ENCODE data around the gene ZSCAN16.
"Not testable (repeated sequence)": the region's sequence is repeated elsewhere in the genome, so short reads cannot be mapped to it uniquely, and the experiment has no call there.

ZSCAN16 gene

DNA sequence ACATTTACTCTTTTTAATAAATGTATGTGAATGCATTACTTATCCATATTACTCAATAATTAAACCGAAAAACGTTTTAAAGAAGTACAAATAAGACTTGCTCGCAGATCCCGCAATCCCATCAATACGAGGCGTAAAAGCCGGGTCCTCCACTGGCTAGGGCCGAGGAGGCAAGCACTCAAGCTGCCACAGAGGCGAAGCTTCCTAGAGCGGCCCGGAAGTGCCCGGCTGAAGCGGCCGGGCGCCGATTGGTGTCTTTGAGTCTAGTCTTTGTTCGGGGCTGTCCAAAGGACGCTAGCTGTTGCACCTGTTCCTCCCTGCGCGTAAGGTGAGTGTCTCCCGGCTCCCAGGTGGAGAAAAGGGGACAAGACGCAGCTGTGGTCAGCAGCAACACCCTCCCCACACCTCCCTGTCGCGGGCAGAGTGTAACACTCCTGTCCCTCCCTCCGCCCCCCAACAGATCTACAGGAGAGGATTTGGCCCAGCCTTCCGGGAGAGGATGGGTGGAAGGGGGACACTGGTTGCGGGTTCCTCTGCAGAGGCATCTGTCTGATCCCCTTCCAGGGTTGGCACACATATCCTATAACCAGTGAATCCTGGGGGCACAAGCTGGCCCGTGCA, at the start of gene ZSCAN16:
ZSCAN16 (plus strand) TSS at position 260 of the 621 bp plus-strand sequence. CDS start 835 bp downstream, outside the sequence.
- H3K9me3 Mint-ChIP-seq: no peaks in the 10 kb centered on the region
- peaks cover 81% of the 10 kb centered on the region for H3K36me3 Mint-ChIP-seq (ENCODE audit: low read depth)
- DNase-seq: peak; percentile 87
- peak within 1 kb of the TSS; percentile 96 for H3K4me3 Mint-ChIP-seq
- peaks cover 52% of the 10 kb centered on the region for H3K4me1 Mint-ChIP-seq (ENCODE audit: low read depth)
- no peaks in the 10 kb centered on the region for H3K27me3 Mint-ChIP-seq
- peak within 1 kb of the TSS; percentile 96 for H3K27ac Mint-ChIP-seq

DNA sequence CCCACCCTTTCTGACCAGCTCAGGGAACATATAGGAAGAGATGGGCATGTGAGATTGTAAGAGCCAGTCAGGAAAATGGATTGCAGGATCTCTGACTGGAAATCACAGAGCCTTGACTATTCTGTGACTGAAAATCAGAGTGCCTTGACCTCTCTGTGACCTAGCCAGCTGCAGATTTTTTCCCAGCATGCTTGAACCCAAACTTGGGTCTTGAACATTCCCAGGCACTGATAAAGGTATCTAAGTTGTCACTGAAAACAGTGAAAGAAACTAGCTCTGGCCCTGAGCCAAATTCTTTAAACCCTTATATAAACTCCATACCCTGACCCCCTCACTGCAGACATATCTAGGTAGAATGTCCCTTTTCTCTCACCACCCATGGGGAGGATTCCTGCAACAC, 46.4 kb upstream of the ZSCAN16 start:
- Mint-ChIP-seq H3K4me1 (ENCODE audit: low read depth) (peaks cover 36% of the 10 kb centered on the region), H3K4me3 (no peak overlapping the region), H3K27me3 (peaks cover 3% of the 10 kb centered on the region), H3K9me3 (no peaks in the 10 kb centered on the region), H3K36me3 (ENCODE audit: low read depth) (peaks cover 12% of the 10 kb centered on the region), H3K27ac (no peak overlapping the region)
- no peak for DNase-seq

DNA sequence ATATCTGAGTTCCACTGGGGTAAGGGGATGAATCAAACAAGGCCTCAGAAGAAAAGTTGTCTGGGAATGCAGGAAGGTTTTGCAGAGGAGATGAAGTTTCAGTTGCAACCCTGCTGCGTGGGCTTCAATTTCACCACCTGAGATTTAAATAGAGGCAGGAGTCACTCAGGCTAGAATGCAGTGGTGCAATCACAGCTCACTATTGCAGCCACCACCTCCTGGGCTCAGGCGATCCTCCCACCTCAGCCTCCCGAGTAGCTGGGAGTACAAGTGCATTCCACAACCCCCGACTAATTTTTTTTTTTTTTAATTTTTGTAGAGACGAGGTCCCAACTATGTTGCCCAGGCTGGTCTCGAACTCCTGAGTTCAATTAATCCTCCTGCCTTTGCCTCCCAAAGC, 45.6 kb upstream of the ZSCAN16 start:
- no peak for DNase-seq
- H3K4me1 Mint-ChIP-seq (ENCODE audit: low read depth): peaks cover 41% of the 10 kb centered on the region
- H3K9me3 Mint-ChIP-seq: no peaks in the 10 kb centered on the region
- no peak overlapping the region for H3K27ac Mint-ChIP-seq
- H3K4me3 Mint-ChIP-seq: no peak overlapping the region
- H3K36me3 Mint-ChIP-seq (ENCODE audit: low read depth): peaks cover 20% of the 10 kb centered on the region
- peaks cover under 1% of the 10 kb centered on the region for H3K27me3 Mint-ChIP-seq

DNA sequence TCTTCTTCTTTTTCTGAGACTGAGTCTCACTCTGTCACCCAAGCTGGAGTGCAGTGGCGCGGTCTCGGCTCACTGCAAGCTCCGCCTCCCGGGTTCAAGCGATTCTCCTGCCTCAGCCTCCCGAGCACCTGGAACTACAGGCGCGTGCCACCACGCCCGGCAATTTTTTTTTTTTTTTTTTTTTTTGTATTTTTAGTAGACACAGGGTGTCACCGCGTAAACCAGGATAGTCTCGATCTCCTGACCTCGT, 44.1 kb upstream of the ZSCAN16 start, which contains the start of gene ZNF165:
ZNF165 (plus strand) TSS at position 188 of the 250 bp plus-strand sequence. CDS start 4,913 bp downstream, outside the sequence.
- H3K27ac Mint-ChIP-seq: peak within 1 kb of the TSS; percentile 99
- H3K4me3 Mint-ChIP-seq: peak within 1 kb of the TSS; percentile 97
- H3K4me1 Mint-ChIP-seq (ENCODE audit: low read depth): peaks cover 41% of the 10 kb centered on the region
- H3K36me3 Mint-ChIP-seq (ENCODE audit: low read depth): peaks cover 30% of the 10 kb centered on the region
- DNase-seq, H3K27me3 Mint-ChIP-seq, H3K9me3 Mint-ChIP-seq: not testable (repeated sequence)

DNA sequence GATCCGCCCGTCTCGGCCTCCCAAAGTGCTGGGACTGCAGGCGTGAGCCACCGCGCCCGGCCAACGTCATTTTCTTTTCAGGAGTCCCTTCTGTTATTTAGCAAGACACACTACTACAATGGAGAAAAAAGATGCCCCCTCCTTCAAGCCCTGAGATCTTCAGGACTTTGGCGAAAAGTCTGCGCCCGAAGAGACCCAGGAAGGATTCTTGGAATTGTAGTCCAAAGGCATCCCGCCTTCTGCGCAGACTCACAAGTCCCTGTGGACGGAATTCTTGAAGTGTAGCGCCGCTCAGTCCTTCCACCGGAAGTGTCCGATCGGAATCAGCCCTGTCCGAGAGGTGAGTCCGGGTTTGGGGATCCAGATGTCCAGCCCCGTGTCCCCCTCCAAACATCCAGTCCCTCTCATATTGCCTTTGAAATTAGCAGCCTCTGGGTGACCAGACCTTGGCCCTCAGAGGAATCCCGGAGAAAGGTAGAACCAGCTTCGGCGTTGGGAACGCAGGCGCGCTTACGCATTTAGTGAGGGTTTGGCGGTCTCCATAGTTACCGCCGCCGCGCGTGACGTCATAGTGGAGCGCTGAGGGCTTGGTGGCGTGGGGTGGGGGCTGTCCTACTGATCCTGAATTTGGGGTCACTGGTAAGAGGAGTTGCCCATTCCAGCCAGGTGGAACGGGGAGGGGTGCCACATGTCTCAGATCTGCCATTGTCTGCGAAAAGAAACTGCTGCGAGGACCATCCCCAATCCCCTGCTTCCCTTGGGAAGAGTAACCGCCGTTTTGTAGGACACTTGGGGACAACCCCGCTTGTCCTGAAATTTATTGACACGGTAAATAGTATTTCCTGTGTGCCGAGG, 43.6 kb upstream of the ZSCAN16 start:
- peak; percentile 95 for DNase-seq
- Mint-ChIP-seq H3K4me1 (ENCODE audit: low read depth) (peaks cover 41% of the 10 kb centered on the region), H3K36me3 (ENCODE audit: low read depth) (peaks cover 36% of the 10 kb centered on the region), H3K9me3 (no peaks in the 10 kb centered on the region), H3K4me3 (peak overlapping the region; percentile 97), H3K27ac (peak overlapping the region; percentile 99), H3K27me3 (no peaks in the 10 kb centered on the region)

DNA sequence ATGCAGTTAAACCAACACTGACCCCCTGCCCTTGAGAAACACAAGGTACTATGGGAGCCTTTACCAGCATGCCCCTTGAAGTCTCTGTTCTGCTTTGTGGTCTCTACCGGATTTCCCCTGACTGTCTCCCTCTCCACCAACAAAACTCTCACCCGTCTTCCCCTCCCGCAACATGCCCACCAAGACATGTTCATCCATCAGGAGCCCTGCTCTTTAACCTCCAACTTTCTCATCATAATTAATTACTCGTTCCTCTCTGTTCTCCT, 43.0 kb upstream of the ZSCAN16 start:
- H3K9me3 Mint-ChIP-seq: no peaks in the 10 kb centered on the region
- peak overlapping the region; percentile 99 for H3K27ac Mint-ChIP-seq
- peaks cover 41% of the 10 kb centered on the region for H3K4me1 Mint-ChIP-seq (ENCODE audit: low read depth)
- no peaks in the 10 kb centered on the region for H3K27me3 Mint-ChIP-seq
- no peak for DNase-seq
- peaks cover 41% of the 10 kb centered on the region for H3K36me3 Mint-ChIP-seq (ENCODE audit: low read depth)
- peak overlapping the region; percentile 97 for H3K4me3 Mint-ChIP-seq

DNA sequence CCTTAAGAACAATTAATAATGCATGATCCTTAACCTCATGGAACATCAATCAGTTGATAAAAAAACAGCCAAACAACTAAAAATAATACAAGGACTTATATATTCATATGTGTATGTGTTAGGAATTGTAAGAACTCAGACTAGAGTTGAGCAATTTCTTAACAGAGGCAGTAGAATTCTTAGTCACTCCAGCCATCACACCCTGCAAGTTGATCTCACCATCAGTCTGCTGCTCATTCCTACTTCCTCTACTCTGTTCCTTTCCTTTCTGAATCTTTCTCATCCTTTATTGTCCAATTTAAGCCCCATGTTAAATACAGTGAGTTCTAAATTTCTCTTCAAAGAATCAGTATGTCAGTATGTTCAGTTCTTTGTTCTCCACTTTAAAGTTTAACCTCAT, 41.5 kb upstream of the ZSCAN16 start:
- Mint-ChIP-seq H3K36me3 (ENCODE audit: low read depth) (peaks cover 57% of the 10 kb centered on the region), H3K27me3 (no peaks in the 10 kb centered on the region), H3K4me3 (no peak overlapping the region), H3K9me3 (peaks cover 6% of the 10 kb centered on the region), H3K4me1 (ENCODE audit: low read depth) (peaks cover 41% of the 10 kb centered on the region), H3K27ac (no peak overlapping the region)
- no peak for DNase-seq

DNA sequence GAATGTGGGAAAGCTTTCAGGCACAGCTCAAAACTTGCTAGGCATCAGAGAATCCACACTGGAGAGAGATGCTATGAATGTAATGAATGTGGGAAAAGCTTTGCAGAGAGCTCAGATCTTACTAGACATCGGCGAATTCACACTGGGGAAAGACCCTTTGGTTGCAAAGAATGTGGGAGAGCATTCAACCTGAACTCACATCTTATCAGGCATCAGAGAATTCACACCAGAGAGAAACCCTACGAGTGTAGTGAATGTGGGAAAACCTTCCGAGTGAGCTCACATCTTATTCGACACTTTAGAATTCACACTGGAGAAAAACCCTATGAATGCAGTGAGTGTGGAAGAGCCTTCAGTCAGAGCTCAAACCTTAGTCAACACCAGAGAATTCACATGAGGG, 35.4 kb upstream of the ZSCAN16 start:
- Mint-ChIP-seq H3K4me1 (ENCODE audit: low read depth) (peaks cover 2% of the 10 kb centered on the region), H3K27ac (no peak overlapping the region), H3K36me3 (ENCODE audit: low read depth) (peaks cover 66% of the 10 kb centered on the region), H3K9me3 (peaks cover 32% of the 10 kb centered on the region), H3K4me3 (no peak overlapping the region), H3K27me3 (peaks cover 23% of the 10 kb centered on the region)
- DNase-seq: no peak

DNA sequence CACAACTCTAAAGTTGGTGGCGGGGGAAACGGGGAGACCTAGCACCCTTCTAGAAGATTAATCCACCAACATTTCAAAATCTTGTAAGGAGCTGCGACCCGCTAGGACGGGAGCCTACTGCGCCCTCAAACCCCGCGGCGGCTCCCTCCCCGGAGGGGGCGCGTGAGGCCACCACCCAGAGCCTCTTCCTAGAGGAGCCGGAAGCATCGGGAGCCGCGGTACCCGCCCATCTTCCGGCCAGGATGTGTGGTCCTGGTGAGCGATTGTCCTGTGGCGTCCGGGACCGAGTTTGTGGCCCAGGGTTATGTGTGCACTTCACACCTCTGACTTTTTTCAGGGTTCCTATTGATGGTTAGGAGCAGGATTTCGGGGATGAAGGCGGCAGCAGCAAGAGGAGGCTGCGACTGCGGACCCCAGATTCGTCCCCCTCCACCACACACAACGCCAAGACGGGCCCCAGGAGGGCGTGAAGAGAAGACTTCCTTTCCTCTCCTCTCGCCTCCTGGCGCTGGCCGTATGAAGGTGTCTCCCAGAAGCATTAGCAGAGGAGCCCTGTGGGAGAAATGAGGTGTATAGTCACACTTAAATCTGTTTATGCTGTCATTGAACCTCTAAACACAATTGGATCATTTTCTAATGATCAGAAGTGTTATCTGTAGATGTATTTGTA, 33.4 kb upstream of the ZSCAN16 start:
- Mint-ChIP-seq H3K27me3 (peaks cover 23% of the 10 kb centered on the region), H3K27ac (no peak overlapping the region), H3K36me3 (ENCODE audit: low read depth) (peaks cover 50% of the 10 kb centered on the region), H3K4me1 (ENCODE audit: low read depth) (peaks cover 2% of the 10 kb centered on the region), H3K9me3 (peaks cover 32% of the 10 kb centered on the region), H3K4me3 (no peak overlapping the region)
- no peak for DNase-seq

DNA sequence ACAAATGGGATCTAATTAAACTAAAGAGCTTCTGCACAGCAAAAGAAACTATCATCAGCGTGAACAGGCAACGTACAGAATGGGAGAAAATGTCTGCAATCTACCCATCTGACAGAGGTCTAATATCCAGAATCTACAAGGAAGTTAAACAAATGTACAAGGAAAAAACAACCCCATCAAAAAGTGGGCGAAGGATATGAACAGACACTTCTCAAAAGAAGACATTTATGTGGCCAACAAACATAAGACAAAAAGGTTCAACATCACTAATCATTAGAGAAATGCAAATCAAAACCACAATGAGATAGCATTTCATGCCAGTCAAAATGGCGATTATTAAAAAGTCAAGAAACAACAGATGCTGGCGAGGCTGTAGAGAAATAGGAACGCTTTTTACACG, 22.2 kb upstream of the ZSCAN16 start:
- peaks cover 11% of the 10 kb centered on the region for H3K4me1 Mint-ChIP-seq (ENCODE audit: low read depth)

DNA sequence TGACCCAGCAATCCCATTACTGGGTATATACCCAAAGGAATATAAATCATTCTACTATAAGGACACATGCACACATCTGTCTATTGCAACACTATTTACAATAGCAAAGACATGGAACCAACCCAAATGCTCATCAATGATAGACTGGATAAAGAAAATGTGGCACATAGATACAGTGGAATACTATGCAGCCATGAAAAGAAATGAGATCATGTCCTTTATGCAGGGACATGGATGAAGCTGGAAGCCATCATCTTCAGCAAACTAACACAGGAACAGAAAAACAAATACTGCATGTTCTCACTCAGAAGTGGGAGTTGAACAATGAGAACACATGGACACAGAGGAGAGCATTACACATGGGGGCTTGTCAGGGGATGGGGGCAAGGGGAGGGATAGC, 21.7 kb upstream of the ZSCAN16 start:
- not testable (repeated sequence) for H3K9me3 Mint-ChIP-seq; H3K27ac Mint-ChIP-seq; H3K4me3 Mint-ChIP-seq; DNase-seq; H3K27me3 Mint-ChIP-seq; H3K36me3 Mint-ChIP-seq (ENCODE audit: low read depth)
- peaks cover 11% of the 10 kb centered on the region for H3K4me1 Mint-ChIP-seq (ENCODE audit: low read depth)

More for the DNA sequence above, 22.2 kb upstream of the ZSCAN16 start:
- H3K36me3 Mint-ChIP-seq (ENCODE audit: low read depth); H3K4me3 Mint-ChIP-seq; DNase-seq; H3K27ac Mint-ChIP-seq; H3K9me3 Mint-ChIP-seq; H3K27me3 Mint-ChIP-seq: not testable (repeated sequence)

DNA sequence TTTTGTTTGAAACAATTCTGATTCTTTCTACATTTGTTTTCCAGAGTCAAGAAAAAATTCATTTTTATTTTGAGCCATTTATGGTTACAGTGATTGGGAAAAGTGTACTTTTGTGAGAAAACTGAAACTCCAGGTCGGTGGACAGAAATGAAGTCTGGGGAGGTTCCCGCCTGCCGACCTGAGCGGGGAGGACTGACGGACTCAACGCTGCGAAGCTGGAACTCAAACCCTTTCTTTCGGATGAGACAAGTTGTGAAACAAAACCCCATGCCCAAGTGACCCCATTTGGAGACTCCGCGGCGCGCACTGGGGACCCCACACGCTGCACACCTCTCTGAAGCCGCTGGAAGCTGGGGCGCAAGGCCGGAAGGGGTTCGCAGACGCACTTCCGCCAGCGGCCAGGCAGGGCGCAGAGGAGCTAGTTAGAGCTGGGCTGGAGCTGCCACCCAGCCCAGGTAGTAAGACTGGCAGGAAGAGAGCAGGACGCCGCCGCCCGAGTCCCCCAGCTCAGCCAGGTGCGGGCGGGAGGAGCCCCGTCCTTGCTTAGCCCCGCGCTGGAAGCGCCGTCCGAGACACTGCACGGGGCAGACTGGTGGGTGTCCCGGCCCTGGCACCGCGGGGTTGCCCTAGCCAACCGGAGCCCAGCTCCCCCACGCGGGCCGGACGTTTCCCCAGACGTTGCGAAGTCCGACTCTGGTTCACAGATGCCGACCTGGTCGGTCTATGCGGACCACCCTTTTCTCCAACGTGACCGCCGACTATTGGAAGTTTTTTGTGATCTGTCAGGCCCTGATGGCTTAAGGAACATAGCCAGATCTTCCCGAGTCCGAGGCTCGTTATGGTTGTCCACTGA, 19.8 kb upstream of the ZSCAN16 start:
- peaks cover 8% of the 10 kb centered on the region for H3K27me3 Mint-ChIP-seq
- H3K27ac Mint-ChIP-seq: peak overlapping the region; percentile 90
- peak overlapping the region; percentile 86 for H3K4me3 Mint-ChIP-seq
- H3K4me1 Mint-ChIP-seq (ENCODE audit: low read depth): peaks cover 11% of the 10 kb centered on the region
- DNase-seq: peak; percentile 88
- no peaks in the 10 kb centered on the region for H3K9me3 Mint-ChIP-seq
- peaks cover 4% of the 10 kb centered on the region for H3K36me3 Mint-ChIP-seq (ENCODE audit: low read depth)

DNA sequence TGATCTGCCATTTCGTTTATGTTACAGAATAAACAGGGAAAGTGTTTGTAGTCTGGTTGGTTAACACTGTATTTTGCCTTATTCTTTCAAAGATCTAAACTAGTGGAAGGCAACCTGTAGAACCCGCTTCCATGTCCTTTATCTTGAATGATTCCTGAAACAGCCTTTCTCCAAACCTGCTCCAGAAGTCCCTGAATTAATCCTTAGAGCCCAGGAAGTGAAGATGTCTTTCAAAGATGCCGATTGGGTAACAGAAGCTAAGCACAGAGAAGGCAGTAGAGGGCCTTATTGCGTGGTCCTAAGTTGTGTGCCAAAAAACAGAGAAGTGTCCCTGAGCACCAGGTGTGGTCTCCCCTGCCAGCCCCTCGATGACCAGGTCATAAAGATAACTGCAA, 19.2 kb upstream of the ZSCAN16 start:
- Mint-ChIP-seq H3K27me3 (peaks cover 11% of the 10 kb centered on the region), H3K27ac (peak overlapping the region; percentile 80)
- DNase-seq: no peak

DNA sequence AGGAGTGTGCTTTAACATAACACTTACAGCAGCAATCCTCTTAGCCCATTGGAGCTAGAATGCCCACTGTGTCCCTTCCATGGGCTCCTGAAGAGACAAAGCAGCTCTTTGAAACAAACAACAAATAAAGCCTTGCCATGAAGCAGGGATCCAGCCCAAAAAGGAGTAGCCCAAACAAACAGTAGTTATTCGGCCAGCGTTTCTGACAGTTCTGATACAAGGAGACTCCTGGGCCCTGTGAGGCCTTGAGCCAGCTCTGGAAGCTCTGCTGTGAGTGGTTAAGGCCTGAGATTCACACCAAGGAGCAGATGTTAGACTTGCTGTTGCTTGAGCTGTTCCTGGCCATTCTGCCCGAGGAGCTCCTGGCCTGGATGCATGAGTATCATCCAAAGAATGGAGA, 16.9 kb upstream of the ZSCAN16 start:
- H3K4me1 Mint-ChIP-seq (ENCODE audit: low read depth): peaks cover 11% of the 10 kb centered on the region
- H3K9me3 Mint-ChIP-seq: no peaks in the 10 kb centered on the region
- DNase-seq: no peak
- H3K27ac Mint-ChIP-seq: no peak overlapping the region
- peaks cover 12% of the 10 kb centered on the region for H3K27me3 Mint-ChIP-seq
- peaks cover 4% of the 10 kb centered on the region for H3K36me3 Mint-ChIP-seq (ENCODE audit: low read depth)
- no peak overlapping the region for H3K4me3 Mint-ChIP-seq

More for the DNA sequence above, 19.2 kb upstream of the ZSCAN16 start:
- Mint-ChIP-seq H3K4me3 (peak overlapping the region; percentile 86), H3K36me3 (ENCODE audit: low read depth) (peaks cover 4% of the 10 kb centered on the region), H3K4me1 (ENCODE audit: low read depth) (peaks cover 11% of the 10 kb centered on the region), H3K9me3 (no peaks in the 10 kb centered on the region)

Data from activated T-cell treated with anti-CD3 and anti-CD28 coated beads, Interleukin-2, amount 50 U/mL, for 24 hours (primary cell).